Body of pancreas (tissue), 4 donors: ENCODE measurements around the gene PEMT. TPM values are rescaled to one million over a fixed set of nuclear protein-coding genes. Genes with fewer than 3 reads are reported as not detected.
A peak's percentile ranks its signal among the peaks of the same experiment; 100 is the strongest.

Experiments used
- ATAC-seq: fragments of 150-250 bp; one replicate; pipeline ENCODE4 v1.9.1; 2016
- DNase-seq, 4 donors: peaks; one replicate each; pipeline ENCODE4 v3.0.0-alpha.2; 2019
- H3K27ac ChIP-seq, 4 donors: fragments of 200-600 bp; sonication (generic); 1 replicate in 3 of 4; 2 replicates in 1 of 4; pipeline versions ENCODE4 v1.5.1 to v1.6.1; 2016 to 2019; ENCODE audit warnings: mild to moderate bottlenecking in 1 of 4, mixed read lengths in 1 of 4, moderate library complexity in 1 of 4
- H3K27me3 ChIP-seq, 2 donors: fragments of 200-600 bp; sonication (generic); one replicate each; pipeline ENCODE4 v1.6.0; 2016; ENCODE audit warnings: mild to moderate bottlenecking in 1 of 2
- H3K36me3 ChIP-seq, 2 donors: fragments of 200-600 bp; sonication (generic); replicated peaks in 1 of 2; 2 replicates each; pipeline ENCODE4 v1.5.1; 2016; ENCODE audit warnings: low read depth in 2 of 2; ENCODE audit not compliant: insufficient read depth in 1 of 2
- H3K4me1 ChIP-seq: fragments of 200-600 bp; sonication (generic); one replicate; pipeline ENCODE4 v1.6.0; 2016
- H3K4me3 ChIP-seq, 2 donors: fragments of 200-600 bp; sonication (generic); 1 replicate in 1 of 2; 2 replicates in 1 of 2; pipeline ENCODE4 v1.5.1; 2016 to 2019
- H3K9me3 ChIP-seq, 3 donors: fragments of 200-600 bp; sonication (generic); 1 replicate in 2 of 3; 2 replicates in 1 of 3; pipeline ENCODE4 v1.5.1; 2016
- POLR2A ChIP-seq, 3 donors: fragments of 450-650 bp; IDR thresholded peaks; one replicate each; pipeline ENCODE4 v1.6.1; 2016; ENCODE audit warnings: antibody characterized with exemption in 3 of 3, mild to moderate bottlenecking in 2 of 3
- WGBS, 2 donors: methylation state at CpG; one replicate each; pipeline ENCODE4 v1.1.5; 2017; 5-methylcytosine and 5-hydroxymethylcytosine counted together
- intact Hi-C: fragments of 100-400 bp; cut with DNase I; formaldehyde crosslinking; loops from one replicate; pipeline ENCODE4 v1.15.1; 2023
- total RNA-seq, 2 donors: library from RNA; depleted of rRNA; stranded (reverse); fragments of >200 nt; gene quantifications; one replicate each; pipeline ENCODE4 v1.1.0, GENCODE V29; 2016
- TF ChIP-seq, protein P1 (sequence below), 7 experiments: fragments of 450-650 bp in 4 of 7; fragments of 200-600 bp in 3 of 7; sonication (generic) in 3 of 7; IDR thresholded peaks; one replicate each; pipeline ENCODE4 v1.5.1; 2016 to 2019; ENCODE audit warnings: antibody characterized with exemption in 7 of 7

Gene PEMT
- total RNA-seq, 2 donors from 2014 or later, result 23.4 to 27.8 TPM

DNA sequence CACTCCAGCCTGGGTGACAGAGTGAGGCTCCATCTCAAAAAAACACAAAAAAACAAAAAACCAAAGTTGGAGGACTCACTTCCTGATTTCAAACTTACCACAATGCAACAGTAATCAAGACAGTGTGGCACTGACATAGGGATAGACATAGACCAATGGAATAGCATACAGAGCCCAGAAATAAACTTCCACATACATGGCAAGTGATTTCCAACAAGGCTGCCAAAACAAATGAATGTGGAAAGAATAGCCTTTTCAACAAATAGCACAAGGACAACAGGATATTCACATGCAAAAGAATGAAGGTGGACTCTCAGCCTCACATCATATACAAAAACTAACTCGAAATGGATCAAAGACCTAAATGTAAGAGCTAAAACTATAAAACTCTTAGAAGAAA is 58.5 kb downstream of the PEMT start:
- DNase-seq, result no peak
- 83 to 87% methylated on average over 1 of the region's 1 CpG for WGBS, 2 donors
- TF ChIP-seq POLR2A (IDR thresholded peaks at IDR 0.05), result no peak
- TF ChIP-seq, protein P1, sequence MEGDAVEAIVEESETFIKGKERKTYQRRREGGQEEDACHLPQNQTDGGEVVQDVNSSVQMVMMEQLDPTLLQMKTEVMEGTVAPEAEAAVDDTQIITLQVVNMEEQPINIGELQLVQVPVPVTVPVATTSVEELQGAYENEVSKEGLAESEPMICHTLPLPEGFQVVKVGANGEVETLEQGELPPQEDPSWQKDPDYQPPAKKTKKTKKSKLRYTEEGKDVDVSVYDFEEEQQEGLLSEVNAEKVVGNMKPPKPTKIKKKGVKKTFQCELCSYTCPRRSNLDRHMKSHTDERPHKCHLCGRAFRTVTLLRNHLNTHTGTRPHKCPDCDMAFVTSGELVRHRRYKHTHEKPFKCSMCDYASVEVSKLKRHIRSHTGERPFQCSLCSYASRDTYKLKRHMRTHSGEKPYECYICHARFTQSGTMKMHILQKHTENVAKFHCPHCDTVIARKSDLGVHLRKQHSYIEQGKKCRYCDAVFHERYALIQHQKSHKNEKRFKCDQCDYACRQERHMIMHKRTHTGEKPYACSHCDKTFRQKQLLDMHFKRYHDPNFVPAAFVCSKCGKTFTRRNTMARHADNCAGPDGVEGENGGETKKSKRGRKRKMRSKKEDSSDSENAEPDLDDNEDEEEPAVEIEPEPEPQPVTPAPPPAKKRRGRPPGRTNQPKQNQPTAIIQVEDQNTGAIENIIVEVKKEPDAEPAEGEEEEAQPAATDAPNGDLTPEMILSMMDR (IDR thresholded peaks at IDR 0.05), result no peak
- Histone ChIP-seq H3K27ac (no peak overlapping the region), H3K4me3 (no peak overlapping the region), H3K27me3 (no peaks in the 10 kb centered on the region), H3K9me3 (no peaks in the 10 kb centered on the region), H3K4me1 (peaks cover 48% of the 10 kb centered on the region), H3K36me3 (no peaks in the 10 kb centered on the region)
- intact Hi-C loops, result no loop called here
- ATAC-seq, result no peak

DNA sequence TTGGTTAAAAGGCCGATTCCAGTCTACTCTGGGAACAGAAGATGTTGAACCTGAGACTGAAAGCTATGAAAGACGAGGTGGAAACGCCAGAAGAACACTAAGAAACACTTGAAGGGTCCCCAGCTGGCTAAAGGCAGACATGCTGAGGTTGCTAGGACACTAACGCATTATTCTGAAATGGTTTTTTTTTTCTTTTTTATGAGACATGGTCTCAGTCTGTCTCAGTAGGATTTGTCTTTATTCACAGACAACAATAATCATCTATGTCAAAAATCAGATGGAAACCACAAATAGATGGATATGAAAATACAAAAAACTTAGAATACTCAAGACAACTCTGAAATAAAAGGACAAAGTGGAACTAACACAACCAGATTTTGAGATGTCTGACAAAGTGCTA is 60.4 kb downstream of the PEMT start:
- no peak for DNase-seq
- intact Hi-C loops, result no loop called here
- Histone ChIP-seq H3K27me3 (no peaks in the 10 kb centered on the region), H3K4me3 (no peak overlapping the region), H3K9me3 (no peaks in the 10 kb centered on the region), H3K36me3 (no peaks in the 10 kb centered on the region), H3K27ac (no peak overlapping the region), H3K4me1 (peaks cover 30% of the 10 kb centered on the region)
- 89 to 92% methylated on average over 4 of the region's 4 CpGs for WGBS, 2 donors
- no peak for ATAC-seq
- TF ChIP-seq, protein P1 (IDR thresholded peaks at IDR 0.05), result no peak
- no peak for TF ChIP-seq POLR2A (IDR thresholded peaks at IDR 0.05)

DNA sequence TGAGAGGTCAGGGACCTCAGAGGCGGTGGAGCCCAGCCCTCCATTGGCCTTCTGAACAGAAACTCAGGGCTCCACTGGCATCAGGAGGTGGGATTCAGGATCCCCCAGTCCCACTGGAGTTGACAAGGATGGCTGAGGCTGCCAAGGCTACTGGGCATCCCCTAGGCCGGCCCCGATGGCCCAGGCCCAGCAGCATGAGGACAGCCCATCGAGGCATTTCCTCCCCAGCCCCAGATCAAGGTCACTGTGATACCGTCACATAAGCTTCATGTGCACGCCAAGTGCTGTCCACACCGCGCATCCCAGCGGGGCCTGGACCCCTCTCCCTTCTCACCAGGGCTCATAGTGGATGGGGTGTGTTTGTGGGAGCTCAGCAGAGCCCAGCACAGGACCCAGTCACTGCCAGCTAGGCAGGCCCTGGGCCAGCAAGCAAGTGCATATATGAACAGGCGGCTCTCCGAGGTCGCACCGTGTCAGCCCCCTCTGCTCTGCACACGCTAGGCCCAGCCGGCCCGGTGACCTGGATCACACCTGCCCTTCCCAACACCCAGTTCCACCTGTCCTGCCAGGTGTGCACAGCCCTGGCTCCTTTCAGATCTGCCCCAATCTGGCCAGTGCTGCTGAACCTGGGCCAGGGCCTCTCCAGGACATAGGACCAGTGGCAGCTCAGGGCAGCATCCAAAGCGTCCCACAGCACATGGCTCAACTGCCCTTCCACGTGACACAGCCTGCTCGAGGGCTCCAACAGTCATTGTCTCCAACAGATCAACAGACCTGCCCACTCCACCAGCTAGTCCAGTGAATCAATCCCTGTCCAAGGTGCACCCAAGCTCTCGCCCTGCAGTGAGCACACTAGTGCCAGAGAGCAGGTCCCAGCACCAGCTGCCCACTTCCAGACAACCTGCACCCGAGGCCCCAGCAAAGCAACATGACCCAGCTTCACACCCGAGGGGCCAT is 62.5 kb downstream of the PEMT start:
- DNase-seq, result peak in 2 of 4 donors; percentile 46 to 72
- Histone ChIP-seq H3K9me3 (no peaks in the 10 kb centered on the region), H3K27me3 (no peaks in the 10 kb centered on the region), H3K4me1 (peaks cover 22% of the 10 kb centered on the region), H3K36me3 (no peaks in the 10 kb centered on the region), H3K27ac (peak overlapping the region in 1 of 4 donors; percentile 34), H3K4me3 (no peak overlapping the region)
- WGBS, 2 donors, result 51 to 63% methylated on average over 7 to 22 of the region's 22 CpGs
- no peak for TF ChIP-seq POLR2A (IDR thresholded peaks at IDR 0.05)
- TF ChIP-seq, protein P1 (IDR thresholded peaks at IDR 0.05), result no peak
- intact Hi-C loops, result no loop called here
- peak; percentile 29 for ATAC-seq

DNA sequence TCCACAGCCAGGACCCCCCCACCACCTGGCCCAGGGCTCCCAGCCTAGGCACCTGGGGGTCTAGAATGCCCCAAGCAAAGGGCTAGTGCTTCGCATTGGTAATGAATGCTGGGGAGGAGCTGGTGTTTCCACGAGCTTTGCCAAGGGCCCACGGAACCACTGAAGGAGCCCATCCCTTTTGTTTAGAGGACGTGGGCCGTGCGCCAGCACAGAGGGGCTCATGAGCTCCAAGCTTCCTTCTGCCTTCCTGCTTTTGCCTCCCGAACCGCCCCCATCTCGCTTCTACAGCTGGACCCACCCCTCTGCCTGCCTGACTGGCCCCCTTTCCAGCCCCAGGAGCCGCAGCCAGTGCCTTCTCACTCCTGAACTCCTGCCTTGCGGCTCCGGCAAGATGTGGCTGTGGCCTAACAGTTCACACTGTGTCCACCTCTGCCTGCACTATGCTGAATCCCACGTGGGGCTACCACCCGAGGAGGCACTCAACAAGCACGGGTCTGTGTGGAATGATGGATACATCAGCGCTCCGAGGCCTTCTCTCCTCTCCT is 63.5 kb downstream of the PEMT start:
- 93 to 95% methylated on average over 16 to 17 of the region's 17 CpGs for WGBS, 2 donors
- Histone ChIP-seq H3K36me3 (no peaks in the 10 kb centered on the region), H3K4me1 (peaks cover 26% of the 10 kb centered on the region), H3K9me3 (no peaks in the 10 kb centered on the region), H3K27ac (no peak overlapping the region), H3K4me3 (no peak overlapping the region), H3K27me3 (no peaks in the 10 kb centered on the region)
- intact Hi-C loops, result no loop called here
- no peak for ATAC-seq
- no peak for DNase-seq
- TF ChIP-seq, protein P1 (IDR thresholded peaks at IDR 0.05), result no peak
- no peak for TF ChIP-seq POLR2A (IDR thresholded peaks at IDR 0.05)
